ENCODE results near the gene MYEOV.

The MYEOV gene

GRCh38 chr11:69286374-69287371 is 7.3 kb upstream of the MYEOV start:
- no peak for DNase-seq (ENCODE audit: low spot score)

- DNase-seq (ENCODE audit: low spot score) = no peak
Measured at GRCh38 chr11:69287968-69288882, 5.7 kb upstream of the MYEOV start.

DNA sequence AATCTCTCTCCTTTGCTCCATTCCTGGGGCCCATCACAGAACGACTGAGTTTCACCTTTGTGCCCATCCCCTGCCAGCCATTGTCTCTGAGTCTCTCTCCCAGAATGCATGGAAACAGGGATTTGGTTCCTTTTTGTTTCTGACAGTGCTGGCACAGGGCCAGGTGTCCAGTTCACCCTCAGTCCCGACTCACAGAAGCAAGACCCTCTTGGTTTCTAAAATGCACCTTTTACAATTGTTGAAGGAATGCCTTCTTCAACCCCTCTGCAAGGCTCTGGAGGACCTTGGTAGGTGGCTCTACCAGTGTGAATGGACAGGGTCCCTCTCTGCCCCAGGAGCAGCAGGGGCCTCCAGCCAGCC is 5.1 kb upstream of the MYEOV start:
- DNase-seq (ENCODE audit: low spot score) = no peak

DNA sequence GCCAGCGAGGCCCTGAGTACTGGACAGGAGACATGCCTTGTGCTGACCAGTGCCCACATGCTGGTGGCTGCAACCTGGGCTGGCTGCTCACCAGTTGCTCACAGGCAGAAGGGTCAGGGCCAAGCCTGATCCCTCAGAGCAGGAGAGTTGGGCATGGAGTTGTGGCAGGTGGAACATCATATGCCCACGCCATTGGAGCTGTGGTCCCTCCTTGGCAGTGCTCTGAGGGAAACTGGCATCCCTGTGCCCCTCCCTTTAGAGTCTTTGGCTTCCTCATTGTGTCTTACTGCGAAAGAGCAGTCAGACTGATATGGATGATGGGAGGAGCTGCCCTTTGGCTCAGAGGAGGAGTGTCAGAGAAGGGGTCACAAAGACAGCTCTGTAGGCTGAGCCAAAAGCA is 3.1 kb upstream of the MYEOV start:
- DNase-seq (ENCODE audit: low spot score) = no peak

DNA sequence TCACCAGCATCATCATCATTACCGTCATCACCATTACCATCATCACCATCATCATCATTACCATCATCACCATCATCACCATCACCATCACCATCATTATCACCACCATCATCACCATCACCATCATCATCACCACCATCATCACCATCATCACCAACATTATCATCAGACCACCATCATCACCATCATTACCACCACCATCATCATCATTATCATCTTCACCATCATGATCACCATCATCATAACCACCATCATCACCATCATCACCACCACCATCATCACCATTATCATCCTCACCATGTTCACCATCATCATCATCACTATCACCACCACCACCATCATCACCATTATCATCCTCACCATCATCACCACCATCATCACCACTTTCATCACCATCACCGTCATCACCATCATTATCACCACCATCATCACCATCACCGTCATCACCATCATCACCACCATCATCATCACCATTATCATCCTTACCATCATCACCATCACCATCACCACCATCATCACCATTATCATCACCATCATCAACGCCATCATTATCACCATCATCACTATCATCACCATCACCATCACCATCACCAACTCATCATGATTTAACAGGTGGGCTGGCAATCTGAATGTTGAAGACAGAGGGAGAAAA is 2.4 kb upstream of the MYEOV start:
- DNase-seq (ENCODE audit: low spot score) = no peak

- peak; percentile 40 for DNase-seq (ENCODE audit: low spot score)
Measured at GRCh38 chr11:69292221-69292648, 1.7 kb upstream of the MYEOV start.

DNA sequence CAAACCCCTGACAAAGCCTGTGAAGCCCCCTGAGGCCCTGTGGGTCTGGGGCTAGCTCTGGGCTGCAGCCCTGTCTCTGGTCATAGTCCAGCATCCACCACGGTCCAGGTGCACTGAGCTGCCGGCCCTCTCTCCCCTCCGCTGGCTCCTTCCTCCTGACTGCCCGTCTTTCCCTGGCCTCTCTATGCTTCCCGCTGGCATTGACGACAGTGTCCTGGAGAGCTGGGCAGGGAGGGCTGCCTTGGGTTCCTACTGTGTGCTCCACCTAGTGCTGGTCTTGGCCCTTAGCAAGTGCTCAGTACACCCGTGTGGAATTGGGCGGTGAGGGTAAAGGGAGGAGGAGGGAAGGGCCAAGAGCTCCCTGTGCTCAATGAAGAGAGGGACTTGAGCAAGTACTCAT is 868 bp upstream of the MYEOV start:
- DNase-seq (ENCODE audit: low spot score) = no peak

- no peak for DNase-seq (ENCODE audit: low spot score)
Measured at GRCh38 chr11:69294571-69295078, 670 bp downstream of the MYEOV start.

DNA sequence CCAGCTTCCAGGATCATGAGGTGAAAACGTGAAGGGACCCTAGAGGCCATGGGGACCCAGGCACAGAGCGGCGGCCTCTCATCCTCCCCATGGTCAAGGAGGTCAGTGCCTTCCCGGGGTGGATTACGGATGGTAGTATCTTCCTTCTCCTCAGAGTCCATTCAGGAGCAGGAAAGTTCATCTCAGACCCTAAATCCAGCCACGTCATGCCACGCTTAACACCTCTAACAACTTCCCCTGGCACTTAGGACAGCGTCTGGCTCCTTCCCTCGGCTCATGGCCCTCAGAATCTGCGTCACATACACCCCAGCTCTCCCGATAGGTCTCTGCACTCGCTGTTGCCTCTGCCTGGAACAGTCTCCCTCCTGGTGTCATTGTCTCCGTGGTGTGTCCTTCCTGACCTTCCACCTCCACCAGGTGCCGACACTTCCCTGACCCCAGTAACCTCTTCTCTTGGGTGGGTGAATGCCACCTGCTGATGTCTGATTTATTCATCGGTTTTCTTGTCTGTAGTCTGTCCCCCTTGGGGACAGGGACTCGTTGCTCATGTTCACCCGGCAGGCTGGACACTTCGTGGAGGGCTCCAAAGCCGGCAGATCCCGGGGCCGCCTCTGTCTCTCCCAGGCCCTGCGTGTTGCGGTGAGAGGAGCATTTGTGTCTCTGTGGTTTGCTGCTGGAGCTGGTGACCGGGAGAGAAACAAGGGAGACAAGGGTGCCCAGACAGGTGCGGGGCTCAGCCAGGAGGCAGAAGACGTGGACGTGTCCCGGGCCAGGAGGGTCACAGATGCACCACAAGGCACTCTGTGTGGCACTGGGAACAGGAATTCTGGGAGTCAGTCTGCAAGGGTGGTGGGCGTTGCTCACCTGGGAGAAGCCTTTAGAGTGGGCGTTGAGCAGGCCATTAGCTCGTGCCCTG is 1.4 kb downstream of the MYEOV start:
- no peak for DNase-seq (ENCODE audit: low spot score)

DNA sequence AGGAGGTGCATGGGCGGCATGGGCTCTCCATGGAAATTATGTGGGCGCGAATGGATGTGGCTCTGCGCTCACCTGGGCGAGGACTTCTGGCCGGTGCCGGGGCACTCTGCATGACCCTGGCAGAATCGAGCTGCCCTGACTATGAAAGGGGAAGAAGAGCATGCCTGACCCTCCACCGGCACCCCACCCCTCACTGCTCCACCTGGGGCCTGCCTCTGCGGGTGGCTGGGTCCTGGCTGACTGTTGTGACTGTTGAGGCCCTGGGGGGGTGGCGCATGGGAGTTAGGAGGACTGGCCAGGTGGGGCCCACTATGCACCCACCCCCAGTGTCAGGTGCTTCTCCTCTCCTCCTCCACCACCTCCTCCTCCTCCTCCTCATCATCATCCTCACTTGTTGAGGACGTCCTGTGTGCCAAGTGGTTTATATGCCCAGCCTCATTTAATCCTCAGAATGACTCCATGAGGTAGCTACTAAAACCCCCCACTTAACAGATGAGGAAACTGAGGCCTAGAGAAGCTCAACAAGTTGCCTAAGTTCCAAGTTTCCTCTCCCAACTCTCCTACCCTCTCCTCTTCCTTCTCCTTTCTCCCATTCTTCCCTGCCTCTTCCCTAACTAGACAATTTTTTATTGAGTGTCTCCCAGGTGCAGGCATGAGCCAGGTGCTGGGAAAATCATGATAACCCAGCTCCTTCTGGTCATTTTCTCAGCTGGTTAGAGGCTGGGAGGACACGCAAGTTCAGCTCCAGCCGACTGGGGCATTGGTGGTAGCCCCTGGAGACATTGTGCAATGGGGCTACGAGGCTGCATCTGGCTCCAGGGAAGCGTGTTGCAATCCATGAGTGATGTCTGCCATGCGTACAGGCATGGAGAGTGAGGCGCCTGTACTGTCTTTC is 2.3 kb downstream of the MYEOV start:
- no peak for DNase-seq (ENCODE audit: low spot score)

DNA sequence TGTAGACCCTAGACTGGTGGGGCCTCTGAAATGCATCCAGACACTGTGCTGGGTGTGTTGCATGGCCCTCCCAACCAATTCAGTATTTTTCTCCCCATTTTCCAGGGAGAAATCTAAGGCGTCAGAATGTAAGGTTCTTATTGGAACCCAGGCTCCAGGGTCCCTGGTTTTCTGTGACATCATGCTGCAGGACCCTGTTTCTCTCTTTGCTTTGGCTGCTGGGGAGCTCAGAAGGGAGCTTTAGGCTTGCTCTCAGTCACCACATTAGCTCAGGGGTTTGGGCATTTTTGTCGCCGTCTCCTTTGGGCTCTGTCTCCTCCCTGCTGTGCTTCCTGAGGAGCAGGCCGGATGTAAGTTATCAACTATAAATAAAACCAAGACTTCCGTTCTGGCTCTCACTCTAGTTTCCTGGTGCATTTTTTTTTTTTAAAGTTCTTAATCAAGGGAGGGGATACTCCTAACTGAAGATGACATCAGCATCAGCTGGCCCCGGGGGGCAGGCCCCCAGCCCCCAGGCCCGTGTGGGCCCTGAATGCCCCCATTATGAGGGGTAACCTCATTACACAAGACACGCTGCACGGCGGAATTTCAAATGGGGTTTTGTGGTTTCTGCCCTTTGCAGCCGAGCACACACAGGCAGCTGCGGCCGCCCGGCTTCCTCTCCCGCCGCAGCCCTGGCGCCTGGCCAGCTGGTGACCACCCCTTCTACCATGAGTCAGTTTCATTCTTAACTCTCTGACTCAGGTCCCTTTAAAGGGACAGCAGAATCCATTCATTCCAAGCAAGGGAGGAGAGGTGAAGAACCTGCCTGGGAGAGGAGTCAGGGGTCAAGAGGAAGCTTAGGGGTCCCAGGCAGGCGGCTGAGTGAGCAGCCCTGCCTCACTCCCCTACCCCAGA is 3.2 kb downstream of the MYEOV start:
- DNase-seq (ENCODE audit: low spot score) = peak; percentile 84

DNA sequence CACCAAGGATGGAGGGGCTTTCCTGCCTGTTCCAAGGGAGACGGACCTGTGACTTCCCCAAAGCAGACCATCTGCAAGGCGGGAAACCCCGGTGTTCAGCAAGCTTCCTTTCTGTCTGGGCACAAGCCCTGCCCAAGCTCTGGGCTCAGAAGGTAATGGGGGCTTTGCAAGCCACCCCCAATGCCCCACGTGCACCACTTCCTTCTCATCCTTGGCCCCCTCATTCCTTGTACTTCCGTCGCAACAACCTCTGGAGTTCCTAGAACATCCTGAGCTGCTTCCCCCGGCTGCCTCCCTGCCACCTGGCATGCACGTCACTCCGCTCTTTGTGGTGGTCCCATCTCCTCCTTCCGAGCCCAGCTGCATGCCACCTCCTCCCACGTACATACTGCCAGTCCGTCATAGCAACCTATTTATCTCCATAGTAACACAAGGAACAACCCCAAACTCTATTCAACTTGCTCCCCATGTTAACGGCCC is 3.9 kb downstream of the MYEOV start:
- peak; percentile 16 for DNase-seq (ENCODE audit: low spot score)

DNA sequence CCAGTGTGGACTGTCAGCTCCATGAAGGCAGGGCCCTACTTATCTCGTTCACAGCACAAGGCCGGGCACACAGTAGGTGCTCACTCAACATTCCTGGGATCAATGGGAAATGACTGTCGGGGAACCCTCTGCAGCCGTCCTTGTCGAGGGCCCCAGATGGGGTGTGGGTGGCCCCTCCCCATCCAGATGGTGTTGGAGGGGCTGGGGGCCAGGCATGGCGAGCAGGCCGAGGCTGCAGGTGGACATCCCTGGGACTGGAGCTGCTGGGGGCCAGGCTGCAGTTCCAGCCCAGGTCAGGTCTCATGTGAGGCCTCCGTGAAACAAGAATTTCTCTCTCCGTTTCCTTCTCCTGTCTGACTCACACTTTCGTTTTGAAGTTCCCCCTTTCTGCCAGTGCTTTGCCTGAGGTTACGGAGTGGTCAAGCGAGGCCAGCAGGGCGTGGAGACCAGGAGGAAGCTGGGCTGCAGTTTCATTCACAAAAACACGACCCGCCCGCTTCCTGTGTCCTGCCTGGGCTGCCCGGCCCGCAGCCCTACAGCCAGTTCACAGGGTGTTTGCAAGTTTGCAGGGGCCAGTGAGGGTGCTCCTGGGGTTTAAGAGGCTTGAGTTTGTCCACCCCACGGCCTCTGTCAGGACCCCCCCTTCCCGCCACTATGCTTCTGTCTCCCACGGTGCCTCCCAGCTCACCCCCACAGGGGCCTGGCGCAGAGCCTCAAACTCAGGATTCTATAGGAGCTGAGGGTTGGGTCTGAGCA is 4.5 kb downstream of the MYEOV start:
- peak; percentile 59 for DNase-seq (ENCODE audit: low spot score)

- no peak for DNase-seq (ENCODE audit: low spot score)
Measured at GRCh38 chr11:69299023-69299461, 5.1 kb downstream of the MYEOV start.

DNA sequence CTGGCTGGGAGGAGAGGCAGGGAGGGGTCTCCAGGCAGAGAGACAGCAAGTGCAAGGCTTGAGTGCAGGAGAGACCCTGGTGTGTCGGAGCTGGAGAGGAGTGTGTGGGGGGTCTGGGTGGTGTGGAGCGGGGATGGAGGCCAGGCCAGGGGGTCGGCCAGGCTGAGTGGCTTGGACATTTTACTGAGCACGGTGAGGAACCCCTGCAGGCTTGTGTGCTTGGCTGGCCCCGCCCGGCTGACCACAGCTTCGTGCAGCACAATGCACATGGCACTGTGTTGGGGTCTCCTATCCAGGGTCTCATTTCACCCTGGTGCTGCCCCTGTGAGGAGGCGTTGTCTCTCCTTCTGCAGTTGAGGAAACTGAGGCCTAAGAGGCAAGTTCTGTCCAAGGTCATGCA is 5.6 kb downstream of the MYEOV start:
- no peak for DNase-seq (ENCODE audit: low spot score)

DNA sequence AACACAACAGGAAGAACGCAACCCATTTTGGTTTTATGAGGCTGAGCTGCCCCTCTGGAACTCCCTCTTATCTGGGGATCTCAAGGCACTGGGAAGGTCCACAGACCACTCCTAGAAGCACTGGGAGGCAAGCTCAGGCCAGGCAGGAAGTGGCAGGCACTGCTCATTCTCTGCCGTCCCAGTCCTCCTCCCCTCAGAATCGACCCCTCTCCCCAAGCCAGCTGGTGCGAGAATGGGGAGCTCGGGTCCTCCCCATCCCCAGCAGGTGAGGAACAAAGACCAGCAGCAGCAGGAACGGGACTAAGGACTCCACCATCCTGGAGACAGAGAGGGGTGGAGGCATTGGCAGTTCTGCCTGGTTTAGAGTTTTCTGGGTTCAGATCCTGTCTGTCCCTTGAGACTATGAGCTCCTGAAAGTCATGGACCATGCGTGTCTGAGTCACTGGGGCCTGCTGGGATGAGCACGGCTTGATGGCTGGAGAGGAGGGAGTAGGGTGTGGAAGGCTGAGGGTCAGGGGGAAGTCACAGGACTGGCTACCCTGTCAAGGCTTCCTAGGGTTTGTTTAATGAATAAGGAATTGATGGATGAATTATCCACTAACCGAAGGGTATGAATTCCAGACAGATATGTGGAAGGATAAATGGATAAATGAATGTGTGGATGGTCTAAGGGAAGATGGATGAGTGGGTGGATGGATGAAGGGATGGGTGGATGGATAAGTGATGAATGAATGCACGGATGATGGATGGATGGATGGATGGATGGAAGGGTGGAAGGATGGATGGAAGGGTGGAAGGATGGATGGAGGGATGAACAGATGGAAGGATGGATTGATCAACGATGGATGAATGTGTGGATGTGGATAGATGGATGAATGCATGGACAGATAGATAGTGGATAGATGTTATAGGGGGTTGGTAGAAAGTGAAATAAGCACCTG is 6.4 kb downstream of the MYEOV start:
- no peak for DNase-seq (ENCODE audit: low spot score)

- no peak for DNase-seq (ENCODE audit: low spot score)
Measured at GRCh38 chr11:69301081-69301454, 7.1 kb downstream of the MYEOV start.
